DLD1 (cell line): Measurements from ENCODE around the gene STEAP4.

Experiments used
- in situ Hi-C: cut with HindIII; loops from 2 replicates; pipeline ENCODE4 v1.10.0; 2017; ENCODE audit warnings: low sequenced_read_pairs

STEAP4 gene

DNA sequence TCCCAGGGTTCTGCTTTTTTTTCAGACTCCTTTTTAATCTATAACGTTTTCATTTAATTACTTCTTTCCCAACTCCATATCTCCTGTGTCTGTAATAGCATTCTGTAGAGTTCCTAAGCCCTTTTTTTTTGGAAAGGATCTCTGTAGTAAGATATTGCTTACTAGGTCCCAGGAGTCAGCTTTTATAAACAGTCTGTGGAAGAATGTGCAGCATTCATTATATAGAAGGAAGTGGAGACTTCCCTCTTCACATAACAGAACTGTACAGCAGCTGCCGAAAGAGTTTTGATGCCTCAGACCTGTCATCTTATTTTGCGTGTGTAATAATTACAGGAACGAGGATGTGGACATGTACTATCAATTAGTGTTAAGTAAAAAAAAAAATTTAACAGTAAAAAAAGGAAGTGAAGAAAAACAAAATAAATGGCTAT lies 7.4 kb upstream of the STEAP4 start:
- in situ Hi-C loops, result no loop called here

DNA sequence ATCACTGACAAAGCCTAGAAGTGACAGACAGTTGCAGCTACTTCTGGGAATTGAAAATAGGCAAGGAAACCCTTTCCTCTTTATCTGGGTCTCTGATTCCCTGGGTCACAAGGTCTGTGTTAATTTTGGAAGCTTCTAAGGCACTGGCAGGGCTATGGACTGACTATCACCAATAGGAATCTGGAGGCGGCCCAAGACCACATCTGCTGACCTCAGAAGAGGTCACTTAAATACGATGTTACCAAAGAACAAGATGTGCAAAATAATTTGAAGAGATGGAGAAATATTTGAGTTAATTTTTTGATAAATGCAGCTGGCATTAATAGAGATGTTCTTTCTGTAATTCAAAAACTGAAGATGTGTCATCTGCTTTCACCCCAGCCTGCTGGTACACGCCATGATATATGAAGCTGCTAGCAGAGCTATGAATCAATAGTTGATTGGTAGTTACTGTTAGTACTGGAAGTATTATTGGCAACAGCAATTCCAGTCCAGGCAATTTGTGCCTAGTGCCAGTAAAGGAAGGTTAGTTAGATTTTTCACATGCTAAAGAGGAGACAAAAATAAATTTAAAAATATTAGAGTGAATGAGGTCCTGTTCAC lies 5.5 kb upstream of the STEAP4 start:
- in situ Hi-C loops, result no loop called here

DNA sequence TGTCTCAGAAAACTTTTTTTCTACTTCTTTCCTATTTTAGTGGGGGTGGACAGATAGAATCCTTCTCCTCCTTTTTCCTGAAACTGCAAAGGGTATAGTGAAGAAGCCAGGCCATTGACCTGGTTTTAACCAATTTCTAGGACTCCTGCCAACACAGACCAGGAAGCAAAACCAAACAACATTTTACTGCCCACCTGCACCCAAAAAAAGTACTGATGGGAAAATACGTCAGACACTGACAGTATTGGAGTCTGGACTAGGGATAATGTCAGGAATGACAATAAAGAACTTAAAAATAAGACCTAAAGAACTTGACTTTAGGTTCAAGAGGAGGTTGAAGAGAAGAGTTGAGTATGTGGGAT lies 5.0 kb upstream of the STEAP4 start:
- in situ Hi-C loops, result no loop called here

DNA sequence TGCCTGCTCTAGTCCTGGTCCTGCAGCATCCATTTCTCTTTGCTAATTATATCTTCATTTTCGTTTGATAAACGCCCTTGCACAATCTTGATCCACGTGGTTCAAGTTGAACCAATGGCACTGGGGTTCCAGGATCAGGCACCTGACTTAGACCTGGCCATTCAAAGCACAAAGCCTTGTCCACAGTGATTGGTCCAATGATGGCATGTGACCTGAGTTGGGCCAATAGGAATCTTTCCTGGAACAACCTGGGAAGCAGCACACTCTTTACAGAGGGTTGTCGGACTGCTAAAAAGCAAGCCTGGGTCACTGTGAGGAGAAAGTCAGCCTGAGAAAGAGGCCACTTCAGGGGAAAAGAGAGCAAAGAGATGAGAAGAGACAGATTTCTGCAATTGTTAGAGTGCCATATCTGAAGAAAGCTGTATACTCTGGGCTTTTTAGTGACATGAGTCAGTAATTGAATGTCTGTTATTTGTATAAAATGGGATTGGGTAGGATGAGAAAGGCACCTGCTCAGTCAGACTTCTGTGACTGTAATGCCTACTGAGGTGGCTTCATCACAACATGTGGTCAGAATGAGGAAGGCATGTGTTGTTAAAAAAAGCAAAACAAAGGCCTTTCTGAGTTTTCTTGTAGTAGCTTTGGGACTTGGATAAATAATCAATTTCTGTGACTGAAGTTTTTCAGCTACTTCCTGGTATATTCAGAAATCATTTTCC lies 4.4 kb upstream of the STEAP4 start:
- in situ Hi-C loops, result no loop called here

DNA sequence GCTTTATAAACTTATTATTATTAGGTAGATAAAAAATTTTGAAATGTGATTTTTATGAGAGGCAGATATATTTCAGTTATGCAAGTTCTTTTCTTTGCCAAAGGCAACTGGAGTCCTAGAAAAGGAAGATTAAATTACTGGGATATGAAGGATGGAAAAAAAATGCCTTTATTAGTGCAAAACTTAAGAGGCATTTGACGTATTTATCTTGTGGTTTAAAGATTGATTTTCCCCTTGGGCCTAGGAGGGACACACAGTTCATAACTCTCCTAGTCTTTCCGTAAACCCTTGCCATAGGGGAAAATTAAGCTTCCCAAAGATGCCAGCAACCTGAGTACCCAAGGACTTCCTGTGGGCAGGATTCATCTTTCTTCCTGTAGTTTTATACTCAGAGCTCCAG lies 3.1 kb upstream of the STEAP4 start:
- in situ Hi-C loops, result no loop called here

- in situ Hi-C loops, result no loop called here
These were observed 1.1 kb upstream of the STEAP4 start for GRCh38 chr7:88307823-88308222.

DNA sequence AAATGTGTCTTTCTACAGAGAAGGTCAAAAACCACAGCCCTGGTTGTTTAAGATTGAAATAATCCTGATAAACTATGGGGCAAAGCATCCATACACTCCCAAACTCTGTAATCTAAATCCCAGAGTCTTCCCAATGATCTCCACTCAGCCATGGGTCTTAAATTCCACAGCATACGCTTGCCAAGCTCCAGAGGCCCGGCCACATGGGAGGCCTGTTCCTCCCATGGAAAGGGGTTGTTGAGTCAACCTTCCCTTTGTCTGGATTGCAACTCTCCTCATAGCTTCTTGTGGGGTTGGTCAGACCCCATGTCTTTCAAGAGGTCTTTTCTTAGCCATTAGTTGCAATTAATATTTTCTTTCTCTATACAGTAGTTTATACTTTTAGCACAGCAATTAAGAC lies 718 bp upstream of the STEAP4 start:
- in situ Hi-C loops, result no loop called here

- in situ Hi-C loops, result no loop called here
These were observed 1.6 kb downstream of the STEAP4 start for GRCh38 chr7:88305044-88305443.

DNA sequence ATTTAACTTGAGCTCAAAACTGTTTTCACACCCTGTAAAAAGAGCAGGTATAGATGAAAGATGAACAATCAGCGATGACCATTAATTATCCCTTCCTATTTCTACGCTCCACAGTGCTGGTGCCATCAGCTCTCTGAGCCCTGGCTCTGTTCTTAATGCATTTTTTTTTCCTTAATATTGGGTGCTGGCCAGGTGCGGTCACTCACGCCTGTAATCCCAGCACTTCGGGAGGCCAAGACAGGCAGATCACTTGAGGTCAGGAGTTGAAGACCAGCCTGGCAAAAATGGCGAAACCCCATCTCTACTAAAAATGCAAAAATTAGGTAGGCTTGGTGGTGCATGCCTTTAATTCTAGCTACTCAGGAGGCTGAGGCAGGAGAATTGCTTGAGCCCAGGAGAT lies 4.2 kb downstream of the STEAP4 start:
- in situ Hi-C loops, result no loop called here

DNA sequence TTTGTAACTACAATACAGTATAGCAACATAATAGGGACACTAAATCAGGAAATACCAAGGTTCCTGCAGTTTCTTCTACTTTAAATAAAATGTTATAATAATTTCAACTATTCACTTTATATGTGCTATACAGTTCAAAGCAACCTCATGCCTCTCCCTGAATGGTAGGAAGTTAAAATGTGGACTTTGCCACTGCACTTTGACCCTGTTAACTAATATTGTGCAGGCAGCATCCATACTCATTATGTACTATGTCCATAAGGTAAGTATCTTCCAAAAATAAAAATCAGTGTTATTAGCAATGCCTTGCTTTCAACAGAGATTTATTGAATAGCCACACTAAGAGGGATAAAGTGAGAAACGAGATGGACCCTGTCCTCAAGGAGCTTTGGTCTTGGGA lies 4.8 kb downstream of the STEAP4 start:
- in situ Hi-C loops, result no loop called here

GRCh38 chr7:88300401-88300945 lies 6.2 kb downstream of the STEAP4 start:
- in situ Hi-C loops, result no loop called here

DNA sequence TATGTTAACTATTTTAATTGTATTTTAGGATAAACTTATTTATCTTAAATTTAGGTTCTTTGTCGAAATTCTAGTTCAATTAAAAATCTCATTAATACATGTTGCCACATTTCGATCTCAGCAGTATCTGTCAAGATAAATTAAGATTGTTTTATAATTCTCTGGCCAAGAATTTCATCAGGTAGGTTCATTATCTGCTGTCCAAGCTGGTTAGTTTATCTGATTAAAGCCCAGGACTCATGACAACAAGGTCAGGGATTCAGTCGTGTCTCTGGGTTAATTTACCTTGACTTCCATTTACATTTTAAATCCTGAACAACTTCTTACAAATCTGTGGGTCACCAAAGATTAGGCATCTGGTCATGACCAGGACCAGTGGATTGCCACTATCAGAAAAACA lies 7.6 kb downstream of the STEAP4 start:
- in situ Hi-C loops, result no loop called here

DNA sequence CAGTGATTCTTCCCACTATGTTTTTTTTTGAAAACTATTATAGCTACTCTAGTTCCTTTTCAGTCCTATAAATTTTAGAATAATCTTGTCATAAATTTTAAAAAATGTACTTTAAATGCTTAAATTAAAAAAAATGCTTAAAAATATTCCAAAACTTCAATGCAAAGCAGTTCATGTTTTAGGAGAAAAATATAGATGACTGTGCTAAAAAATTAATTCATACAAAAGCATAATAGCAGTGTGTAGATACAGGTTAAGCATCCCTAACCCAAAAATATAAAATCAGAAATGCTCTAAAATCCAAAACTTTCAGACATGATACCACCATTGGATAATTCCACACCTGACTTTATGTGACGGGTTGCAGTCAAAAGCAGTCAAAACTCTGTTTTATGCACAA lies 12.8 kb downstream of the STEAP4 start:
- in situ Hi-C loops, result no loop called here

DNA sequence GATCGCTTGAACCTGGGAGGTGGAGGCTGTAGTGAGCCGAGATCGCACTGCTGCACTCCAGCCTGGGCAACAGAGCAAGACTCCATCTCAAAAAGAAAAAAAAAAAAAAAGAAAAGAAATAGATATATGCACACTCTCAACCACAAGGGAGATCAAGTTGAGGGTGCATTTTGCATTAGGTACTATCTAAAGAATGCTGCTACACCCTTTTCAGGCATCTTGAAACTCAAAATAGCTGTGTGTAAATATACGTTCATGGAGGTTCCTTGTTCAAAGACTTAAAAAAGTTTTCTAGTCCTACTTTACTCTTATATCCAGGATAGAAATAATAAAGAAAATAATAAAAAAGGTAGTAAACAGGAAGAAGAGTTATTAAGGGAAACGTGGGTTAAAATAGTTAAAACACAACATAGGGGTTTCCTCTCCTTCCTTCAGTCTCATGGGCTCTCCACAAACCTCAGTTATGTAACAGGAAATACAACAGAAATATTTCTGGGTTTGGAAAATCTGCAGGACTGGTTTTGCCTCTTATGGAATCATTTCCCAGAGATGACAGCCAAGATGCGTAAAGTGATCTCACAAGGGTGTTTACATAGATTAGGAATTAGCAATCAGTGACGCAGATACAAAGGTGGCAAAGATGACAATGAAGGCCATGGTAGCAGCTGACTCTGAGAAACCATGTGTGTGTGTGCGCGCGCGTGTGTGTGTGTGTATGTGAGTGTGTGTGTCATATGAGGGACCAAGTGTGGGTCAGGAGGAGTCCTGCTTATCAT lies 15.1 kb downstream of the STEAP4 start:
- in situ Hi-C loops, result no loop called here

- in situ Hi-C loops, result no loop called here
These were observed 16.2 kb downstream of the STEAP4 start for GRCh38 chr7:88290491-88290890.

GRCh38 chr7:88289564-88290025 lies 17.1 kb downstream of the STEAP4 start:
- in situ Hi-C loops, result no loop called here

DNA sequence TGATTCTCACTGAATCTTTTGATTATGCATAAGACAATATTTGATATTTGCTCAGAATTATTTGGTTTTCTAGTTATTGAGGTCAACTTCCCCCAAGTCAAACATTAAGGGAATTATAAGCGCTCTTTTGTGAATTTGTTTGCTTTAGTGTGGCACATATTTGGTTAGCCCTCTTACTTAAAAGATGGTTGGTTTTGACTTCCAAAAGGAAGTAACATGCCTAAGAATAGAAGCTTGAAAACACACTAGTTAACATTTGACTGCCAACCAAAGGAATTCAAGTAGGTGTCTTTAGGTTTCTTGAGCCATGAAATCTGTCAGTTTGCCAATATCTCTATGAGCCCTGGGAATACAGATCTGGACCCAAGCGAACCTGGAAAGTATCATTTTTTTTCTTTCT lies 24.9 kb downstream of the STEAP4 start:
- in situ Hi-C loops, result no loop called here

DNA sequence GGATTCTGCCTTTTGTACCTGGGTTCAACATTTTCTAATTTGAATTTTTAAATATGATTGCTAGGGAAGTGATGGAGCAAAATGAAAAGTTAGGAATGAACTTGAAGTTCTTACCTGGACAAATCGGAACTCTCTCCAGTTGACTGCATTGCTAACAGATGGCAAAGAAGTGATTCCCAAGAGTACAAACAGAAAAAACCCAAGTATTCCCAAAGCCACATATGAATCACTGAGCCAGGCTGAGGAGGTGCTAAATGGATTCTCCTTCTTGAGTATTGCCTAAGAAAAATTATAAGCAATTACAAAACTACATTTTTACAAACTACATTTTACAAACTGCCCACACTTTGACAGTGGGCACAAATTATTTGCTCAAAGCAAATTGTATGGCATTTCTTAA lies 25.9 kb downstream of the STEAP4 start:
- in situ Hi-C loops, result no loop called here

DNA sequence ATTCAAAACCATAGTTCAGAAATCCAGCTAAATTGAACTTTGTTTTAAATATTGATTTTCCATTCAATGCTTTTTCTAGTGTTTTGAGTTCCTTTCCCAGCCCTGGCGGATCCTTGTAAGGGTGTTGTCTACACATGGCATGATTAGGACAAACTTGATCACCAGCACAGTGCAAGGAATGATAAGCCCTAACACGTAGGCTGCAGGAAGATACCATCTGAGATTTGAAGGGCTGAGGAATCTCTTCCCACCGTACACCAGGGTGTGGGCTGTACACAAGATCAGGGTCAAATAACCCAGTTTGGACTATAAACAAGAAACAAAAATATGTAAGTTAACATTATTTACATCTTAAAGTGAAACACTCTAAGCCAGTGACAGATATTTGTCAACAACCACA lies 27.4 kb downstream of the STEAP4 start:
- in situ Hi-C loops, result no loop called here

- in situ Hi-C loops, result no loop called here
These were observed 27.8 kb downstream of the STEAP4 start for GRCh38 chr7:88278881-88279280.

DNA sequence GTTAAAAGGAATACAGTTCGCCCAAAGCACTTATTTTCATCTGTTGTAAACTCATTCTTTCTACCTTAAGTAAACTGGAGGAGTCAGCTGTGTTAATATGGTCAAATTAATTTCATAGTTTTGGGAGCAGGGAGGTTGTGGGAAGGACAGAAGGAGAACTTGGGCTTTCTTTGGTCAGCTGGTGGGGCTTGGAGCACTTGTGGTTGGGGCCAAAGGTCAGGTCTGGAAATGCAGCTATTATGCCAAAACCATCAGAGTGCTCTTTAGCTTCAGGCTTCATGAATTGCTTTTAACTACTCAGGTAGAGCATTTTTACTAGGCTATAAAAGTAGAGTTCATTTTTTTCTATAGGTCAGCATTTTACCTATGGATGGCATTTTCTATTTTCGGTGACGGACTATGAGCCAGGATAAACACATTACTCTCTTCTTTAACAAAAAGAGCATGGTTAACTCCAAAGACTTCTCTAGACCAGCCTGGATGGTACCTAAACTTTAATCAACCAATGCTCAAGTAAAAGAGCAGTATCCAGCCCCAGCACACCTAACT lies 30.0 kb downstream of the STEAP4 start:
- in situ Hi-C loops, result no loop called here
